ENCODE results near the gene SIN3A. TPM values are rescaled to one million over a fixed set of nuclear protein-coding genes. Genes with fewer than 3 reads are reported as not detected.
"Not testable (repeated sequence)": the region's sequence is repeated elsewhere in the genome, so short reads cannot be mapped to it uniquely, and the experiment has no call there.

Gene SIN3A
- total RNA-seq, 4 donors from 2014 or later: 51.4 to 146 (median 84.2) TPM

- TF ChIP-seq POLR2A (IDR thresholded peaks at IDR 0.05) (no peak), CTCF (IDR thresholded peaks at IDR 0.05) (no peak)
- H3K27ac ChIP-seq: peak within 1 kb of the TSS; percentile 34 to 53 (median 35)
- DNase-seq: peak; percentile 20 to 33
- WGBS, 2 donors: 24 to 25% methylated on average over 20 of the region's 20 CpGs
- intact Hi-C loops (cut with DNase I): no loop called here
- peaks cover 6 to 12% of the 10 kb centered on the region in 2 donors for H3K4me1 ChIP-seq
- H3K36me3 ChIP-seq: no peaks in the 10 kb centered on the region
- H3K27me3 ChIP-seq: no peaks in the 10 kb centered on the region
- H3K9me3 ChIP-seq: no peaks in the 10 kb centered on the region
- H3K4me3 ChIP-seq (replicated peaks in 1 of 3): peak within 1 kb of the TSS; percentile 60 to 89 (median 87)
Observed at GRCh38 chr15:75346796-75347221, 104.7 kb downstream of the SIN3A start, which contains the start of gene NEIL1. NEIL1 (plus strand) TSS chr15:75347039; CDS start chr15:75348906, 1,867 bp downstream.

- DNase-seq; H3K27me3 ChIP-seq; H3K36me3 ChIP-seq; H3K4me3 ChIP-seq (replicated peaks in 1 of 3); H3K4me1 ChIP-seq; H3K27ac ChIP-seq; H3K9me3 ChIP-seq; intact Hi-C loops (cut with DNase I): not testable (repeated sequence)
- WGBS, 2 donors: 44 to 46% methylated on average over 8 of the region's 8 CpGs
Observed at GRCh38 chr15:75343953-75344352, 107.5 kb downstream of the SIN3A start.

- Histone ChIP-seq H3K27ac (no peak overlapping the region), H3K4me3 (replicated peaks in 1 of 3) (no peak overlapping the region), H3K9me3 (no peaks in the 10 kb centered on the region), H3K36me3 (no peaks in the 10 kb centered on the region), H3K27me3 (no peaks in the 10 kb centered on the region), H3K4me1 (no peaks in the 10 kb centered on the region)
- intact Hi-C loops (cut with DNase I): no loop called here
- no peak for TF ChIP-seq CTCF (IDR thresholded peaks at IDR 0.05)
- TF ChIP-seq POLR2A (IDR thresholded peaks at IDR 0.05): no peak
- 92 to 93% methylated on average over 6 of the region's 6 CpGs for WGBS, 2 donors
- DNase-seq: no peak
Observed at GRCh38 chr15:75342221-75342620, 109.3 kb downstream of the SIN3A start.

GRCh38 chr15:75339531-75340240, 111.8 kb downstream of the SIN3A start:
- no peak overlapping the region for H3K27ac ChIP-seq
- 85 to 99% methylated on average over 7 to 8 of the region's 13 CpGs for WGBS, 2 donors
- H3K36me3 ChIP-seq: no peaks in the 10 kb centered on the region
- no peak overlapping the region for H3K4me3 ChIP-seq (replicated peaks in 1 of 3)
- intact Hi-C loops (cut with DNase I): no loop called here
- peaks cover 8 to 14% of the 10 kb centered on the region in 2 donors for H3K4me1 ChIP-seq
- no peaks in the 10 kb centered on the region for H3K27me3 ChIP-seq
- DNase-seq: no peak
- TF ChIP-seq CTCF (IDR thresholded peaks at IDR 0.05) (no peak), POLR2A (IDR thresholded peaks at IDR 0.05) (no peak)
- H3K9me3 ChIP-seq: no peaks in the 10 kb centered on the region

- intact Hi-C loops (cut with DNase I): no loop called here
- Histone ChIP-seq H3K4me3 (replicated peaks in 1 of 3) (no peak overlapping the region), H3K36me3 (no peaks in the 10 kb centered on the region), H3K27me3 (no peaks in the 10 kb centered on the region), H3K4me1 (peaks cover 8 to 14% of the 10 kb centered on the region in 2 donors), H3K9me3 (no peaks in the 10 kb centered on the region), H3K27ac (no peak overlapping the region)
- DNase-seq: no peak
- TF ChIP-seq POLR2A (IDR thresholded peaks at IDR 0.05) (no peak), CTCF (IDR thresholded peaks at IDR 0.05) (no peak)
- WGBS, 2 donors: 78 to 94% methylated on average over 5 to 10 of the region's 11 CpGs
Observed at GRCh38 chr15:75338661-75339240, 112.7 kb downstream of the SIN3A start.
